GM18507 (cell line): Measurements from ENCODE around the gene IVNS1ABP.
A peak's percentile ranks its signal among the peaks of the same experiment; 100 is the strongest.
"Not testable (repeated sequence)": the region's sequence is repeated elsewhere in the genome, so short reads cannot be mapped to it uniquely, and the experiment has no call there.

Source experiments
- DNase-seq: peaks from one replicate; pipeline ENCODE4 v3.0.0; 2011; ENCODE audit warnings: low read depth; ENCODE audit not compliant: insufficient read length; ENCODE audit errors: extremely low spot score
- FAIRE-seq: peaks from 2 replicates; lab custom pipeline; 2011; peaks lifted over from hg19 to GRCh38; lab: Jason Lieb, UNC

The IVNS1ABP gene

GRCh38 chr1:185265314-185265713 is 51.7 kb downstream of the IVNS1ABP start:
- FAIRE-seq (no peak), DNase-seq (no peak)

- FAIRE-seq (no peak), DNase-seq (no peak)
These were observed 53.3 kb downstream of the IVNS1ABP start for GRCh38 chr1:185263780-185264179.

- no peak for FAIRE-seq
These were observed 53.8 kb downstream of the IVNS1ABP start for GRCh38 chr1:185263292-185263691.

GRCh38 chr1:185262151-185262550 is 54.9 kb downstream of the IVNS1ABP start:
- peak; percentile 12 for FAIRE-seq
- DNase-seq = no peak

More at GRCh38 chr1:185263292-185263691, 53.8 kb downstream of the IVNS1ABP start:
- DNase-seq = no peak

GRCh38 chr1:185260611-185261010 is 56.4 kb downstream of the IVNS1ABP start:
- FAIRE-seq = no peak
- no peak for DNase-seq

- FAIRE-seq = no peak
These were observed 58.4 kb downstream of the IVNS1ABP start for GRCh38 chr1:185258676-185259075.

GRCh38 chr1:185257950-185258208 is 59.2 kb downstream of the IVNS1ABP start:
- no peak for DNase-seq
- FAIRE-seq = no peak

More at GRCh38 chr1:185258676-185259075, 58.4 kb downstream of the IVNS1ABP start:
- no peak for DNase-seq

- not testable (repeated sequence) for FAIRE-seq, DNase-seq
These were observed 59.7 kb downstream of the IVNS1ABP start for GRCh38 chr1:185257116-185257949.

- not testable (repeated sequence) for DNase-seq, FAIRE-seq
These were observed 61.4 kb downstream of the IVNS1ABP start for GRCh38 chr1:185255595-185255994.

GRCh38 chr1:185252404-185252803 is 64.6 kb downstream of the IVNS1ABP start:
- DNase-seq, FAIRE-seq: not testable (repeated sequence)

- FAIRE-seq, DNase-seq: not testable (repeated sequence)
These were observed 65.1 kb downstream of the IVNS1ABP start for GRCh38 chr1:185251928-185252327.

GRCh38 chr1:185250063-185250462 is 67.0 kb downstream of the IVNS1ABP start:
- FAIRE-seq = no peak
- DNase-seq = no peak

- DNase-seq = no peak
- no peak for FAIRE-seq
These were observed 67.5 kb downstream of the IVNS1ABP start for GRCh38 chr1:185249563-185249962.
